GM19455 (cell line): ENCODE results near the gene MACROD2.

ENCODE experiments used
- ATAC-seq: cut with Tn5 transposase; IDR thresholded peaks from one replicate; pipeline ENCODE4 v1.9.1; 2021; ENCODE audit not compliant: unreplicated experiment

The MACROD2 gene

DNA sequence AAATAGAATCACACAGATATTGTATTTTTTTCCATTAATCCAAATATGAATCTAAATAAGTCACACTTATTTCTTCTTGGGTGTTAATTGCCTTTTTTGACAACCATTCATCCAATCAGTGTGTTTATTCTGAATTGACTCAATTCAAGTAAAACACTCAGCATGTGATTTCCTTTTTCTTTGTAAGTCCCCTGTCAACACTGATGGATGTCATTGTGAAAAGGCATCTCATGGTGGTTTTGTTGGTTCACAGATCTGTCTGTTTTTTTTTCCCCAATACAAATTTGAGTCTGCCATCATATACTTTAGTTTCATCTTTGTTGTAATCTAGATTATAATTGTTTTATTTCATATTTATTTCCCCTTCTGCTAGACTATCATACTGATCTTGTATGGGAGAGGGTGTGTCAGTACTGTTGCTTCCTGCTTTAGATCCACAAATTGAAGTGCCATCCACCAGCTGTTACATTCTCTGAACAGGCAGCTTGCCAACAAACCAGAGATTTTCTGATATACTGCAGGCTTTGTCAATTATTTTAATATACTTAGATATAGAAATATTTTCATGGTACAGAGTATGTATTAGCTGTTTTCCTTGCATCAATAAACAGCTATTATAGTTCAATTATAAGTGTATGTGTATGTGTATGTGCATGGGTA is 406.3 kb downstream of the MACROD2 start:
- no peak for ATAC-seq

DNA sequence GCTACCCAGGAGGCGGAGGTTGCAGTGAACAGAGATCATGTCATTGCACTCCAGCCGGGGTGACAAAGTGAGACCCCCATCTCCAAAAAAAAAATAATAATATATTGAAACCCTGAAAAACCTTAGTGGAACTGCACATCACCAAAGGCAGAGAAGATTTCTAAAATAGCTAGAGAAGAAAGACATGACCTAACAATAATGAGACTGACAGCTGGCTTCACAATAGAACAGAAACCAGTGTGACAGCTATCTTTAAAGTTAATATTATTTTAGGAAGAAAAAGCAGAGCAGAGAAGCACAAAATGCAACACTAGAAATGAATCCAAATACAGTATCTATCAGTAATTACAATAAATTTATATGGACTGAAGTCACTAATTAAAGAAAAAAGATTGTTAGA is 409.2 kb downstream of the MACROD2 start:
- no peak for ATAC-seq

DNA sequence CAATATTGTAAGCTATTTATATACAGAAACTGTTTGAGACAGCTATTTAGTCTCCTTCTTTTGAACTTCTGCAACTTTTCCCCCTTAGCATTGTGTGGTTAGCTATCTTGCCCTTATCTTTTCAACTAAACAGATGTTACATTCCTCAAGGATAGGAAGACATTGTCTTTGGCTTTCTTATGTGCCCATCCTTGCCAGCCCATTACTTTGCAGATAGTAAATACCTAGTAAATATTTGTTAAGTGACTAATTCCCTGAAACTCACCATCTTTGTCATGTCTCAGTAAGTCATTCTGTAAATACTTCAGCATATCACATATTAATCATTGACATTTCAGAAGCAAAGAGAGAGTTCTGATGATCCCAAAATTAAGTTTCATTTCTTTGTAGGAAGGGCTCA is 411.2 kb downstream of the MACROD2 start:
- ATAC-seq = no peak

GRCh38 chr20:14407336-14407735 is 412.0 kb downstream of the MACROD2 start:
- no peak for ATAC-seq

GRCh38 chr20:14410869-14411555 is 415.7 kb downstream of the MACROD2 start:
- ATAC-seq = no peak

DNA sequence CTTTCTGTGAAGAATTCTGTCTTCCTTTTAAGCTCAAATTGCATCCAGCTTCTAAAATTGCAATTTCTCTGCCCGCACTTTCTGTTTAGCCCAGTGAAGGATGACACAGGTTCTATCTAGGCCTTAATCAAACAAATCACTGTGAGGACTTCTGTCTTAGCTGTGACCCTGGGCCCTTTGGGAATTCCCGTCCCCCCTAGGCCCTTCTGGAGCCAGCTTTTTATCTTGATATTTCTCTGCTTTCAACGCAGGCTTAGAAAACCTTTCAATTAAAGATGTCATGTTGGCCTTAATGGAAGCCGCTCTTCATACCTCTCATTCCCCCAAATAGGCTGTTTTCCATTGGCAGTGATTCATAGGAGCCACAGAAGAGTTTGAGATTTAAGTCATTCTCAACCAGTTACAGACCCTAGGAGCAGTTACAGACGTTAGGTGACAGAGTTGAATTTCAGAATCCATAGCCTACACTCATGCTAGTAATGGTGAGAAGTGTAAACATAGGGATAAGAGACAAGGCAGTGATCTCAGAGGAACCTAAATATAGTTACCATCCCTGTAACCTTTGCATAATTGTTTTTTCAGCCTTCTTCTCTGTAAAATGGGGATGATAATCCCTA is 416.9 kb downstream of the MACROD2 start:
- ATAC-seq = no peak

DNA sequence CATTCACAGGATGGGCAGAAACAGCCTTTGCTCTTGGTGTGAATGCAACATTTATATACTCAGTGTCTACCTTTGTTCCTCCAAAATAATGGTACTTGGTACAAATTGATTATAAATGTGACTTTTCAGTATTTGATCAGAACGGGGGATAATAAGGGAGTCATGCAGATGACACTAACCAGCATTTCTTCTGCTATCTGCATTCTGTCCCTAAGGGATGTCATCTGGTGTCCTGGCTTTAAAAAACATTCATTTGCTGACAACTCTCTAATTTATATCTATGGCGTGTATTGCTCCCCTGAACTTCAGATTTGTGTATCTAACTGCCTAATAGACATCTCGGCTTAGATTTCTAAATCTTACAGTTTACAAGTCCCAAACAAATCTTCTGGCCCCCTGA is 418.5 kb downstream of the MACROD2 start:
- no peak for ATAC-seq

GRCh38 chr20:14414560-14414959 is 419.2 kb downstream of the MACROD2 start:
- ATAC-seq = no peak

DNA sequence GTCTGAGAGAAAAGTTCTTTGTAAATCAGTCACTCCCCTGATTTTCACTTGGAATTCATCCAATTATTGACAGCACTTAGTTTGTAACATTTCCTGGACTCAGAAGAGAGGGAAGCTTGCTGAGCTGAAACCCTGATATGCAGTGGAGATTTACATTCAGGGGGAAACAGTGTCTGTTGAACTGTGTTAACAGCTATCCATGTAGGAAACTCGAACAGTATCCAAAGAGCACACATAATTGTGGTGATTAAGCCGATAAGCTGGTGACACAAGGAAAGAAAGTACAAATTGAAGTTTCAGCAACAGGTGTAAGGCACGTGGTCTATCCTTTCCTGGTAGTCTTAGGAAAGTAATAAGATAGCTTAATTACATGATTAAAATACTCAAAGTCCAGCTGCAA is 420.2 kb downstream of the MACROD2 start:
- ATAC-seq = no peak

DNA sequence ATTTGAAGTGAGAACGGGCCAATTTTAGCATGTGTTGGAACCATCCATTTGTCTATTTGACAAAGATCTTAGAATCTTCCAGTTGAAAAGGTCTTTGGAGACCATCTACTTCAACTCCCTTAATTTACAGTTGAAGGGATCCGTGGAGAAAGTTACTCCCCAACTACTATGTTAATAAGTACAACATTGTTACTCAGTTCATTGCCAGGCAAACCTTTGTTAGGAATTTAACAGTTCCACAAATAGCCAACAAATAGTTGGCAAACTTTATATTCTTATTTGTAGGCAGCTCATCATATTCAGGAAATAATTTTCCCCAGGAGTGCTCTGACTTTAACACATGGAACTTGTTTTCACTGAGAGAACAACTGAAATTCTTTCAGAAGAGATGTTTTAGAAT is 423.1 kb downstream of the MACROD2 start:
- ATAC-seq = no peak

GRCh38 chr20:14422892-14423291 is 427.6 kb downstream of the MACROD2 start:
- ATAC-seq = no peak

DNA sequence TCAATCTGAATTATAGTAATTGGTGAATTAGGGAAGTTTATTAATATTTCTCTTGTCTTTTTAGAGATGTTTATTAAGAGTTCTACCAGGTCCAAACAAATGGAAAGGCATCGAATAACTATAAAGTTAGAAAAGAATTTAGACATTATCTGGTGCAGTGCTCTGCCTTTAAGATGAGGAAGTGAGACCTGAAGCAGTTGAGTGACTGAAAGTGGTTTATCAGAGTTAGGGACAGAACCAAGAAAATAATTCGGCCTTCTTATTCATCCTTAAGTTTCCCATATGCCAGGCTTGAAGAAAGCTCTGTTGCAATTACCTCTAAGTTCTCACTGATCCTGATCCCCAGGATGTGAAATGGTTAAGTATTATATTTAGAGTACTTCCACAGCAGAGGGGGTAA is 436.3 kb downstream of the MACROD2 start:
- no peak for ATAC-seq

DNA sequence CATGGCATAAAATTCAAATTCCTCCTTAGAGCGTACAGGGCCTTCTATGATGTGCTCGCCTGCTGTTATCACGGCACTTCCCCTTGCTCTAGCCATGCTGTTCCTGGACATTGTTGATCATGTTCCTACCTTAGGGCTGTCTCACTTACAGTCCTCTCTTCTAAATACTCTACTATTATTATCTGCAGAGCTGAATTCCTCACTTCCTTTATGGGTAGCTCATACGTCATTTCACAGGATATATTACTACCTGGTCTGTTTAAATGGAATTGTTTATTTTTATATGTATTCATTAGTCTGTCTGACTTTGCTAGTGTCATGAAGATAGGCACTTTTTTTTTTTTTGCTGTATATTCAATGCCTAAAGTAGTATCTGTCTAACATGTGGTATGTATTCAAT is 436.8 kb downstream of the MACROD2 start:
- ATAC-seq = no peak

GRCh38 chr20:14432597-14432996 is 437.3 kb downstream of the MACROD2 start:
- no peak for ATAC-seq

GRCh38 chr20:14434384-14435136 is 439.2 kb downstream of the MACROD2 start:
- no peak for ATAC-seq

- no peak for ATAC-seq
These were observed 445.9 kb downstream of the MACROD2 start for GRCh38 chr20:14441201-14441600.

DNA sequence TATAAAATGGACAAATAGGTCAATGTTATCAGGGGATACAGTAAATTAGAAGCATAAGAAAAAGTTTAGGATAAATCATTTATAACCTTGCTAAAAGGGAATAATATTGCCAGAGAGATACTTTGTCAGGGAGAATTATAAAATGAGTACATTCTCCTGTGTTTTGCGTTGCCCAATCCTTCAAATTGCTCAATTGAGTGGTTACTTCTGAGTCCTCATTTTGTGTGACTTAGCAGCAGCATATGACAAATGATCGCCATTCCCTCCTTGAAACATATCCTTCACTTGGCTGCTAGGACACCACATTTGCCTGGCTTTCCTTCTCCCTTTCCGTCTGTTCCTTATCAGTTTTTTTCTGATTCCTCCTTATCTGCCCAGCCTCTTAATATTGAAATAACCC is 448.8 kb downstream of the MACROD2 start:
- ATAC-seq = no peak

DNA sequence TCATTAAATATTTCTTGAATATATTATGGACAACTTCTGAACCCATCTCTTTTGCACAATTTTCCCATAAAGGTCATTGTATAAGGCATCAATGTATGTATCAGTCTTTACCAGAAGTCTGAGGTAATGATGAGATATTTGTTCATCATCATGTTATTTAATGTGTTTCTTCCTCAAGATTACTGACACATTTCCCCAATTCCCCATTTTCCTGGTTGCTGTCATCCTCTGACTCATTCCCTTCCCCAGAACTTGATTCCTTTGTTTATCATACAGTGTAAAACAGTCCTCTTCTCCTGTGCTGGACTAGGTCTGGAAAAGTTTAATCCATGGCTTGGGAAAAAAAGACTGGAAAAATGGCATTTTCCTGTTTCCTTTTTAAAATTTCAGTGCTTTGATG is 450.0 kb downstream of the MACROD2 start:
- ATAC-seq = no peak

DNA sequence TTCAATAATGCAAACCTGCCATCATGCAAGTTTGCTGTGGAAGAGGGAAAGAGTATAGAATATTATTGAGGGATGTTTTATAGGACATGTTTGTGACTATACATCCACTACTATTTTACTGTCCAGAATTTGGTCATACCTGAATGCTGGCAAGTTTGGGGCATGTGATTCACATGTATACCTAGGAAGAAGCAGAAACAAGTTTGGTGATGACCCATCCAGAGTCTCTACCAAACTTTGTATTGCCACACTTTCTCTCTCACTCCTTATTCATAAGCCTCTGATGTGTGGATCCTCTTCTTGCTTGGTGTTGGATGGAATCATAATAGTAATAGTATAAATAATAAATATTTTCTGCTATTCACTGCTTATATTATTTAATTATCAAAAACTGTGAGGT is 450.6 kb downstream of the MACROD2 start:
- no peak for ATAC-seq

GRCh38 chr20:14446446-14446845 is 451.1 kb downstream of the MACROD2 start:
- ATAC-seq = no peak

- ATAC-seq = no peak
These were observed 454.0 kb downstream of the MACROD2 start for GRCh38 chr20:14449323-14449722.

DNA sequence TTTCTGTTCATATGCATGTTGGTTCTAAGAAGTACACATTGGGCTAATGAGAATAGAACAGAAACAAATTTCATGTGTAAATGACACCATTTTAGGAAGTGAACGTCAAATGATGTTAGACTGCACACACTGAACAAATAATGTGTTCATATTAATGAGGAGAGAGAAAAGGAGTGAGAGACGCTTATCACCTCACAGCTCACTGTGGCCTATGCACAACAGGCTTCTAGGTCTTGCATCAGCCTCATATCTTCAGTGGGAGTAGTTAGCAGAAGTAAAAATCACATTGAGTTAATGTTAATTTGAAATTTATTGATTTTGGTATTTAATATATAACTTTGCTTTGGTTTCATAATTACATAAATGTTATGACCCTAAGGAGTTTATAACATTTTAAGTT is 454.9 kb downstream of the MACROD2 start:
- no peak for ATAC-seq
